ENCODE results near the gene COQ5. TPM values are rescaled to one million over a fixed set of nuclear protein-coding genes. Genes with fewer than 3 reads are reported as not detected.

The COQ5 gene
- total and polyA plus RNA-seq, 7 donors: 33.1 to 81.4 (median 52.8) TPM

GRCh38 chr12:120465756-120466155 is 63.2 kb downstream of the COQ5 start:
- Histone ChIP-seq H3K4me1 (peaks cover 19% of the 10 kb centered on the region), H3K27ac (no peak overlapping the region), H3K27me3 (ENCODE audit: insufficient read depth in 3 of 3, low read length in 2 of 3) (no peaks in the 10 kb centered on the region), H3K9me3 (no peaks in the 10 kb centered on the region), H3K4me3 (no peak overlapping the region), H3K36me3 (ENCODE audit: insufficient read depth in 1 of 2, low read depth in 1 of 2) (peaks cover 25 to 67% of the 10 kb centered on the region in 2 donors)
- no peak for ATAC-seq
- intact Hi-C loops (cut with DNase I): no loop called here
- DNase-seq: no peak
- 39 to 48% (median 39%) methylated on average over 5 of the region's 5 CpGs for WGBS, 3 donors
- no peak for TF ChIP-seq CTCF (IDR thresholded peaks at IDR 0.05)

- ATAC-seq: no peak
- WGBS, 3 donors: 68 to 81% (median 71%) methylated on average over 5 of the region's 5 CpGs
- Histone ChIP-seq H3K27ac (no peak overlapping the region), H3K4me3 (no peak overlapping the region), H3K36me3 (ENCODE audit: insufficient read depth in 1 of 2, low read depth in 1 of 2) (peaks cover 30 to 88% of the 10 kb centered on the region in 2 donors), H3K4me1 (peaks cover 14% of the 10 kb centered on the region), H3K27me3 (ENCODE audit: insufficient read depth in 3 of 3, low read length in 2 of 3) (no peaks in the 10 kb centered on the region), H3K9me3 (no peaks in the 10 kb centered on the region)
- intact Hi-C loops (cut with DNase I): no loop called here
- DNase-seq: no peak
- no peak for TF ChIP-seq CTCF (IDR thresholded peaks at IDR 0.05)
These were observed 65.2 kb downstream of the COQ5 start for GRCh38 chr12:120463712-120464111.

GRCh38 chr12:120462099-120462640 is 66.8 kb downstream of the COQ5 start:
- TF ChIP-seq CTCF (IDR thresholded peaks at IDR 0.05): no peak
- ATAC-seq: no peak
- Histone ChIP-seq H3K4me1 (peaks cover 9% of the 10 kb centered on the region), H3K27ac (no peak overlapping the region), H3K27me3 (ENCODE audit: insufficient read depth in 3 of 3, low read length in 2 of 3) (no peaks in the 10 kb centered on the region), H3K9me3 (no peaks in the 10 kb centered on the region), H3K36me3 (ENCODE audit: insufficient read depth in 1 of 2, low read depth in 1 of 2) (peaks cover 31 to 99% of the 10 kb centered on the region in 2 donors), H3K4me3 (no peak overlapping the region)
- intact Hi-C loops (cut with DNase I): no loop called here
- whole genome bisulfite sequencing, 3 donors: 71 to 83% (median 75%) methylated on average over 3 of the region's 3 CpGs
- no peak for DNase-seq

- ATAC-seq: no peak
- no peaks in the 10 kb centered on the region for H3K4me1 ChIP-seq
- H3K27me3 ChIP-seq (ENCODE audit: insufficient read depth in 3 of 3, low read length in 2 of 3): no peaks in the 10 kb centered on the region
- DNase-seq: no peak
- no peaks in the 10 kb centered on the region for H3K9me3 ChIP-seq
- 90 to 97% (median 94%) methylated on average over 3 of the region's 3 CpGs for WGBS, 3 donors
- H3K36me3 ChIP-seq (ENCODE audit: insufficient read depth in 1 of 2, low read depth in 1 of 2): peaks cover 27 to 98% of the 10 kb centered on the region in 2 donors
- no peak overlapping the region for H3K4me3 ChIP-seq
- intact Hi-C loops (cut with DNase I): no loop called here
- no peak overlapping the region for H3K27ac ChIP-seq
- no peak for TF ChIP-seq CTCF (IDR thresholded peaks at IDR 0.05)
These were observed 68.8 kb downstream of the COQ5 start for GRCh38 chr12:120460157-120460556.

- H3K9me3 ChIP-seq: no peaks in the 10 kb centered on the region
- no peak overlapping the region for H3K4me3 ChIP-seq
- intact Hi-C loops (cut with DNase I): no loop called here
- peak; percentile 8 for TF ChIP-seq CTCF (IDR thresholded peaks at IDR 0.05)
- no peaks in the 10 kb centered on the region for H3K27me3 ChIP-seq (ENCODE audit: insufficient read depth in 3 of 3, low read length in 2 of 3)
- peaks cover 11 to 96% of the 10 kb centered on the region in 2 donors for H3K36me3 ChIP-seq (ENCODE audit: insufficient read depth in 1 of 2, low read depth in 1 of 2)
- no peak overlapping the region for H3K27ac ChIP-seq
- WGBS, 3 donors: 74 to 78% (median 77%) methylated on average over 6 of the region's 6 CpGs
- ATAC-seq (no peak), DNase-seq (no peak)
- no peaks in the 10 kb centered on the region for H3K4me1 ChIP-seq
These were observed 71.8 kb downstream of the COQ5 start for GRCh38 chr12:120457133-120457532.

Measured in psoas muscle (tissue), 8 donors.